Measurements from ENCODE around the gene RGS14. TPM values are rescaled to one million over a fixed set of nuclear protein-coding genes. Genes with fewer than 3 reads are reported as not detected.

Gene RGS14
- polyA plus RNA-seq, 1 experiment = 2.6 TPM

DNA sequence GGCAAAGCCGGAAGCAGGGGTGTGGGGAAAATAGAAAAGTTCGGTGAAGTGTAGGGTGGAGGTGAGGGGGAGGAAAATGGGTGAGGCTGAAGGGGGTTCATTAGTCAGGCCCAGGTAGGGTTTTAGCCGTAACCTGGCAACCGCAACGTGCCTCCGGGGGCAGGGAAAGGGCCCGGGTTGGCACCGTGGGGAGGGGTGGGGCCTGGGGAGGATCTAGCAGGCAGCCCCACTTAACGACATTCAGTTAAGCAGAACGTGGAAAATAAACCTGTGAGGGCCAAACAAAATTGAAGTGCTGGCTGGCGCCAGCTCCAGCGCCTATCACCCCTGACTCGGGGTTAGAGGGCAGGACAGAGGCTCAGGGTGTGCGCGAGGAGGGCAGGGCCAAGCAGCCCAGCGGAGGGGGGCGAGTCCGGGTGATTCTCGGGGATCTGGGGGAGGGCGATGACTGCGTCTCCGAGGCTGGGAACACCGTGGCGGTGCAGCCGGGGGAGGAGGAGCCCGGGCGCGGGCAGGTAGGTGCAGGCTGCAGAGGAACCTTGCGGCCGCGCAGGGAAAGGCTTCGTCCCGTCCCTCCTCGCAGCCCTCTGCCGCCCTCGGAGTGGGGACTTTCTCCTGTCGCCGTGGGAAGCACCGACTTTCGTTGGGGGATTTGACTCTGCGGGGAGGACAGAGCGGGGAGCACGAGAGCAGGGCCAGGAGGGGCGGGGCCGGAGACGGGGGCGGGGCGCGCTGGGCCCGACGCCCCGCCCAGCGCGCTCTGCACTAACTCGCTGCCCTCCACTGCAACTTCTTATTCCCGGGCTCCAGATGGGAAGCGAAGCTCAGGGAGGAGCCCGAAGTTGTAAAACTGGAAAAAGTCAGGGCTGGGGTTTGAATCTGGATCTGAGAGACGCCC, 5.1 kb downstream of the RGS14 start:
- CTCF ChIA-PET = interaction anchor here (0.5 to 1.1 kb wide), 2 partner anchors 27 to 28 kb away, joined by 3 to 5 read pairs; no protein-coding TSS in a partner anchor
- POLR2A ChIA-PET = no interaction called here

DNA sequence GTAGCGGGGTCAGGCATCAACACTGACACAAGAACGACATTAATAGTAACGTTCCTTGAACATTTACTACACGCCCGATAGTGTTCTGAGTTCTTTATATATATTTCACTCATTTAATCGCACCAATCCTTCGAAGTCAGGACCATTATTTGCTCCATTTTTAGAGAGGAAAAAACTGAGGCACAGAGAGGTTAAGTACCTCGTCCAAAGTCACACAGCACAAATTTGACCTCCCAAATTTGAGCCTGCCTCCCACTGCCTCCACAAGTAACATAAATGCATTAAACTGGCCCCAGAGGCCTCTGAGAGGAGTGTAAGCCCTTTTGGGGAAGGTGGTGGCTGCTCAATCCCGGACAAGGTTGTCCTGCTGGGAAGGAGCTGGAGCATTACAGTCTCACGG, 5.8 kb downstream of the RGS14 start:
- no peak overlapping the region for H3K27ac ChIP-seq (ENCODE audit: low read depth, low read length)
- CTCF ChIA-PET = interaction anchor here (1.1 kb wide), 1 partner anchor 26 kb away, joined by 3 read pairs; no protein-coding TSS in a partner anchor
- TF ChIP-seq, protein P1, sequence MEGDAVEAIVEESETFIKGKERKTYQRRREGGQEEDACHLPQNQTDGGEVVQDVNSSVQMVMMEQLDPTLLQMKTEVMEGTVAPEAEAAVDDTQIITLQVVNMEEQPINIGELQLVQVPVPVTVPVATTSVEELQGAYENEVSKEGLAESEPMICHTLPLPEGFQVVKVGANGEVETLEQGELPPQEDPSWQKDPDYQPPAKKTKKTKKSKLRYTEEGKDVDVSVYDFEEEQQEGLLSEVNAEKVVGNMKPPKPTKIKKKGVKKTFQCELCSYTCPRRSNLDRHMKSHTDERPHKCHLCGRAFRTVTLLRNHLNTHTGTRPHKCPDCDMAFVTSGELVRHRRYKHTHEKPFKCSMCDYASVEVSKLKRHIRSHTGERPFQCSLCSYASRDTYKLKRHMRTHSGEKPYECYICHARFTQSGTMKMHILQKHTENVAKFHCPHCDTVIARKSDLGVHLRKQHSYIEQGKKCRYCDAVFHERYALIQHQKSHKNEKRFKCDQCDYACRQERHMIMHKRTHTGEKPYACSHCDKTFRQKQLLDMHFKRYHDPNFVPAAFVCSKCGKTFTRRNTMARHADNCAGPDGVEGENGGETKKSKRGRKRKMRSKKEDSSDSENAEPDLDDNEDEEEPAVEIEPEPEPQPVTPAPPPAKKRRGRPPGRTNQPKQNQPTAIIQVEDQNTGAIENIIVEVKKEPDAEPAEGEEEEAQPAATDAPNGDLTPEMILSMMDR (IDR thresholded peaks at IDR 0.05; ENCODE audit: low read depth, low read length) = no peak
- H3K9me3 ChIP-seq (ENCODE audit: control insufficient read depth, insufficient read depth, low read length) = peaks cover 4% of the 10 kb centered on the region; the same call in 1 of the 2 replicates
- POLR2A ChIA-PET = no interaction called here
- peak overlapping the region; percentile 36 for H3K4me3 ChIP-seq (ENCODE audit: low read depth, low read length)
- DNase-seq (ENCODE audit: low read depth, low spot score) = no peak
- peaks cover 13% of the 10 kb centered on the region for H3K27me3 ChIP-seq (ENCODE audit: control insufficient read depth, insufficient read depth, low read length)

More for the DNA sequence above, 5.1 kb downstream of the RGS14 start:
- Histone ChIP-seq H3K9me3 (ENCODE audit: control insufficient read depth, insufficient read depth, low read length) (peaks cover 4% of the 10 kb centered on the region; the same call in 1 of the 2 replicates), H3K27me3 (ENCODE audit: control insufficient read depth, insufficient read depth, low read length) (peaks cover 13% of the 10 kb centered on the region), H3K4me3 (ENCODE audit: low read depth, low read length) (peak overlapping the region; percentile 51), H3K27ac (ENCODE audit: low read depth, low read length) (no peak overlapping the region)
- TF ChIP-seq, protein P1 (IDR thresholded peaks at IDR 0.05; ENCODE audit: low read depth, low read length) = no peak
- DNase-seq (ENCODE audit: low read depth, low spot score) = no peak

DNA sequence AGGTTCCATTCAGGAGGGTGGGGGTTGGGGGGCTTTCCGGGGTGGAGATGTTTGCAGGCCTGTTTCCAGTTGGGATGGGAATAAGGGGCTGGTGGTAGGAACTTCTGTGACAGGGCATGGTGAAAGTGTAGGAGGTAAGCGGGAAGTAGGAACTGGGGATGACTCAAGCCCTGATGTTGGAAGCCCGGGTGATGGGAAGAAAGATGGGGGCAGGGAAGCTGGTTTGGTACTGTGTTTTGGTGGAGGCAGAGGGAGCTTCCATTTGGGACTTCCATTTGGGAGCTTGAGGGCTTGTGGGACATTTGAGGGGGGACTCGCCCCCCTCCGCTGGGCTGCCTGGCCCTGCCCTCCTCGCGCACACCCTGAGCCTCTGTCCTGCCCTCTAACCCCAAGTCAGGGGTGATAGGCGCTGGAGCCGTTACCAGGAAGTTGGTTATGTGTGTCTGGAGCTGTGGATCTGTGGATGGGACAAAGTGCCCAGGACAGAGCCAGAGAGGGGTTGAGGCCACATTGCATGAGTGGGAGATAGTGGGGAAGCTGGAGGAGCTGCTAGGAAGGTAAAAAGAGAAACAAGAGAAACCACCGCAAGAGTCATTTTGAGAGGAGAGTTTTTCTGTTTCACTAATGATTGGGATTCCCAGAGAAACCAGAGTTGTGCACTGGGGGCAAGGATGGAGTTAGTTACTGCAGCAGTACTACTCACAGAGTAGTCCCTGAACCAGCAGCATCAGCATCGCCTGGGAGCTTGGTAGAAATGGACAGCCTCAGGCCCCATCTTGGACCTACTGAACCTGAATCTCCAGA, 6.6 kb downstream of the RGS14 start:
- peaks cover 4% of the 10 kb centered on the region; the same call in 1 of the 2 replicates for H3K9me3 ChIP-seq (ENCODE audit: control insufficient read depth, insufficient read depth, low read length)
- CTCF ChIA-PET = interaction anchor here (1.1 kb wide), 1 partner anchor 25 kb away, joined by 3 read pairs; no protein-coding TSS in a partner anchor
- TF ChIP-seq, protein P1 (IDR thresholded peaks at IDR 0.05; ENCODE audit: low read depth, low read length) = no peak
- H3K27ac ChIP-seq (ENCODE audit: low read depth, low read length) = no peak overlapping the region
- no peak overlapping the region for H3K4me3 ChIP-seq (ENCODE audit: low read depth, low read length)
- no peak for DNase-seq (ENCODE audit: low read depth, low spot score)
- POLR2A ChIA-PET = no interaction called here
- H3K27me3 ChIP-seq (ENCODE audit: control insufficient read depth, insufficient read depth, low read length) = peaks cover 11% of the 10 kb centered on the region

DNA sequence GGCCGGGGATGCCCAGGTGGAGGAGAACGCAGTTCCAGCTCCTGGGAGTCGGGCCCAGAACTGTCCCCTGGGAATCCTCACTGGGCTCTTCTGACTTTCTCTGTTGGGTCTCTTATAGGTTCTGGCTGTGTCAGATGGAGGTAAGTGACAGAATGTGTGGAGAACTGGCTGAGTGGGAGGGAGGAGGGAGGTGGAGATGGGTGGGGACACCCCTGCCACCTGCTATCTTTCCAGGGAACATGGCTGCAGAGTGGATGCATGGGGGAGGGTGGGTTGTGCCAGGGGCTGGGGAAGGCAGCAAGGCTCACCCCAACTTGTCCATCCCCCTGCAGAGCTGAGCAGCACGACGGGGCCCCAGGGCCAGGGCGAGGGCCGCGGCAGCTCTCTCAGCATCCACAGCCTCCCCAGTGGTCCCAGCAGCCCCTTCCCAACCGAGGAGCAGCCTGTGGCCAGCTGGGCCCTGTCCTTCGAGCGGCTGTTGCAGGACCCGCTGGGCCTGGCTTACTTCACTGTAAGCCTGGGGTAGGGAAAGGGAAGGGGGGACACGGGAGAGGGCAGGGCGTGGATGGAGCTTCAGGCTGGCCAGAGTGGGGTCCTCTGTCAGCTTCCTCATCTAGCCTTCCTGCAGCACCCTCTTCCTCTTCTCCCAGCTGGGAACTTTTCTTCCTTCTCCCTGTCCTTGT, 8.3 kb downstream of the RGS14 start:
- Histone ChIP-seq H3K27ac (ENCODE audit: low read depth, low read length) (peak overlapping the region; percentile 86), H3K27me3 (ENCODE audit: control insufficient read depth, insufficient read depth, low read length) (peaks cover 3% of the 10 kb centered on the region), H3K9me3 (ENCODE audit: control insufficient read depth, insufficient read depth, low read length) (peaks cover 4% of the 10 kb centered on the region; the same call in 1 of the 2 replicates), H3K4me3 (ENCODE audit: low read depth, low read length) (no peak overlapping the region; the same call in 1 of the 2 replicates)
- ChIA-PET CTCF (interaction anchor here (0.9 to 2.1 kb wide), 4 partner anchors 13 to 48 kb away, joined by 3 to 16 read pairs (median 4); no protein-coding TSS in a partner anchor), POLR2A (interaction anchor here (1.1 to 2.1 kb wide), 4 partner anchors 9 to 24 kb away, joined by 3 to 7 read pairs (median 6); partner anchors contain the start of gene LMAN2)
- TF ChIP-seq, protein P1 (IDR thresholded peaks at IDR 0.05; ENCODE audit: low read depth, low read length) = no peak
- DNase-seq (ENCODE audit: low read depth, low spot score) = no peak
